Measurements from ENCODE around the gene SCMH1.

SCMH1 gene

DNA sequence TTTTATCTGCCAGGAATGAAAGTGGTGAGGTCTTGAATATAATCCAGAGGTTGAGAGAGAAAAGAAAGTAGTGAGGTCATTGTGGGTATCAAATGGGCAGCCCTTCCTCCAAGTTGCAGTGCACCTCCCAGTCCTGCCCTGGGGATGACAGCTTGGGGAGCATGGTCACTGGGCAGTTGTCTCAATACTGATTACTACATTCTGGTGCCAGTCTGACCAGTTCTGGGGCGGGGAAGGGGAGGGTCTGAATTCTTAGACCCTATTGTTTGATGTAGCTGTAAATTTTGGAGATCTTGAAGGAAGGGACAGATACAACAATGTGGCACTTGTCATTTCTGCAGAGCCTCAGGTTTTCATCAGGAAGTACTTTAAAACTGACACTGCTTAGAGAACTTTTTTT lies 231.8 kb downstream of the SCMH1 start:
- DNase-seq (ENCODE audit: low read depth in 1 of 2, low spot score in 1 of 2) = no peak

GRCh38 chr1:41009466-41009865 lies 232.6 kb downstream of the SCMH1 start:
- no peak for DNase-seq (ENCODE audit: low read depth in 1 of 2, low spot score in 1 of 2)

- no peak for DNase-seq (ENCODE audit: low read depth in 1 of 2, low spot score in 1 of 2)
These were observed 234.9 kb downstream of the SCMH1 start for GRCh38 chr1:41006942-41007865.

- no peak for DNase-seq (ENCODE audit: low read depth in 1 of 2, low spot score in 1 of 2)
These were observed 236.2 kb downstream of the SCMH1 start for GRCh38 chr1:41005876-41006275.

DNA sequence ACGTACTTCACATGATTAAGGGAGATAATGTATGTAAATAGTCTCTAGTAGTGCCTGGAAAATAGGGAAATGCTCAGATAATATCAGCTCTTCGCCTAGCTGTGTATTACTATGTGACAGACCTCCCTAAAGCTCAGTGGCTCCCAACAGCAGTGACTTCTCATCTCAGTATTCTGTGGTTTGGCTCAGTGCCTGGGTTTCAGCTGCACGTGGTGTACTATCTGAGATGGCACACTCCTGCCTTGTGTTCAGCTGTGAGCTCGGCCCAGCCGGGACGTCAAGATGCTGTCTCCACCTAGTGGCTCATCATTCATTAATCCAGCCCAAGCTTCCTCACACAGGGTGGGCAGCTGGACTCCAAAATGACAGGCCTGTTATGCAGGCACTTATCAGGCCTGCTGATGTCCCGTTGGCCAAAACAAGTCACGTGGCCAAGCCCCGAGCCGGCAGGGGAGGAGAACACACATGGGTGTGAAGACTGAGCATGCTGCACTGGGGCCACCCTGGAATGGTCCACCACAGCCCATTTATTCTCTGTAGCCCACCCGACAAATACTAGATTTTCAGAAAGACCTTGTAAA lies 238.4 kb downstream of the SCMH1 start:
- DNase-seq (ENCODE audit: low read depth in 1 of 2, low spot score in 1 of 2) = peak; percentile 56 to 90

- no peak for DNase-seq (ENCODE audit: low read depth in 1 of 2, low spot score in 1 of 2)
These were observed 238.9 kb downstream of the SCMH1 start for GRCh38 chr1:41003127-41003639.

- no peak for DNase-seq (ENCODE audit: low read depth in 1 of 2, low spot score in 1 of 2)
These were observed 243.4 kb downstream of the SCMH1 start for GRCh38 chr1:40998668-40999067.

DNA sequence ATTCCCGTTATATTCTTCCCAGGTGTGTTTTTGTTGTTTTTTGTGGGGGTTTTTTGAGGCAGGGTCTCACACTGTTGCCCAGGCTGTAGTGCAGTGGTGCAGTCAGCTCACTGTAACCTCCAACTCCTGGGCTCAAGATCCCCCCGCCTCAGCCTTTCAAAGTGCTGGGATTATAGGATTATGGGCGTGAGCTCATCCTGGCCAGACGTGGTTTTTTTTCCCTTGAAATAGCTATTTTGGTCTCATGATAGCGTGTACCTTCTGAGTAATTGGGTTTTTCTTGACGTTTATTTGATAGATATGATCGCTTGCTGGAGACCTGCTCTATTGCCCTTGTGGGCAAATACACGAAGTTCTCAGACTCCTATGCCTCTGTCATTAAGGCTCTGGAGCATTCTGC lies 245.0 kb downstream of the SCMH1 start:
- no peak for DNase-seq (ENCODE audit: low read depth in 1 of 2, low spot score in 1 of 2)

- DNase-seq (ENCODE audit: low read depth in 1 of 2, low spot score in 1 of 2) = no peak
These were observed 253.0 kb downstream of the SCMH1 start for GRCh38 chr1:40989066-40989465.

DNA sequence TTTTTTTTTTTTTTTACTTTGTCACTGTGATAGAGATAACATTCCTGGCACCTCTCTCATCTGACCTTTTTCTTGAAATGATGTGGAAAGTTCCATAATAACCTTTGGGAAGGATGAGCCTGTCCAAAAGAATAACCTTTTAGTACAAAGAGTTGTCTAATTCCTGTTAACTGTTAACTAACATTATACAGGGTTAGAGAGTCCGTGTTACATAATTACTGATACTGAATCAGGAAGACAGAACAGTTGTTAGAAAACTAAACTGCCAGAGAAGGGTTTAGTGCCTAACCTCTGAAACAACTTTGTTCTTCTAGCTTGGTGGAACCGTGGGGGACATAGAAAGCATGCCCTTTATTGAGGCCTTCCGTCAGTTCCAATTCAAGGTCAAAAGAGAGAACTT lies 253.8 kb downstream of the SCMH1 start:
- DNase-seq (ENCODE audit: low read depth in 1 of 2, low spot score in 1 of 2) = no peak

DNA sequence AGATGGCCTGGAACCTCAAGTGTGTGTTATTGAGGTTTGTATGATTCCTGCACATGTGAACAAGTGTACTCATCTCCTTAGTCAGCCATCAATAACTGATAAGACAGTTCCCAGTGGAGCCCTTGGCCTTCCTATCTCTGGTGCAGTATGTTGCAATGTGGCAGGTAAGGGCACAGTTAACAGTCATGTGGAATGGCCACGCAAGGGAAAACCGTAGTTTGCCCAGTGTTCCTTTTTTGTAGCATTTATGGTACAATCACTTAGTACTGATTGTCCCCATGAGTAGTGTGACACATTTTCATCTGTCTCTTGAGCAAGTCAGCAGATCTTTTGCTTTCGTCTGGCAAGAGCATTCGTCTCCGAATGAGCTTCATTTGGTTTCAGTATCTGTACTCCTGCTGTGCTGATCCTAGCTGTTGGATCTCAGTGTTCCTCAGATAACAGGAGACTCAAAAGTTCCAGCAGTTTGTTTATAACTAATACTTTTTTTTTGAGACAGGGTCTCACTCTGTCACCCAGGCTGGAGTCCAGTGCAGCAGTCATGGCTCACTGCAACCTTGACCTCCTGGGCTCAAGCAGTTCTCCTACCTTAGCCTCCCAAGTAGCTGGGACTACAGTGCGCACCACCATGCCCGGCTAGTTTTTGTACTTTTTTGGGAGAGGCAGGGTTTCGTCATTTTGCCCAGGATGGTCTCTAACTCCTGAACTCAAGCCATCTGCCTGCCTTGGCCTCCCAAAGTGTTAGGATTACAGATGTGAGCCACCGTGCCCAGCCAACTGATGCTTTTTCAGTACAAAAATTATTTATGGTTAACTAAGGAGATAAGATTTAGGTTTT lies 254.4 kb downstream of the SCMH1 start:
- DNase-seq (ENCODE audit: low read depth in 1 of 2, low spot score in 1 of 2) = no peak

- no peak for DNase-seq (ENCODE audit: low read depth in 1 of 2, low spot score in 1 of 2)
These were observed 255.2 kb downstream of the SCMH1 start for GRCh38 chr1:40986956-40987355.

DNA sequence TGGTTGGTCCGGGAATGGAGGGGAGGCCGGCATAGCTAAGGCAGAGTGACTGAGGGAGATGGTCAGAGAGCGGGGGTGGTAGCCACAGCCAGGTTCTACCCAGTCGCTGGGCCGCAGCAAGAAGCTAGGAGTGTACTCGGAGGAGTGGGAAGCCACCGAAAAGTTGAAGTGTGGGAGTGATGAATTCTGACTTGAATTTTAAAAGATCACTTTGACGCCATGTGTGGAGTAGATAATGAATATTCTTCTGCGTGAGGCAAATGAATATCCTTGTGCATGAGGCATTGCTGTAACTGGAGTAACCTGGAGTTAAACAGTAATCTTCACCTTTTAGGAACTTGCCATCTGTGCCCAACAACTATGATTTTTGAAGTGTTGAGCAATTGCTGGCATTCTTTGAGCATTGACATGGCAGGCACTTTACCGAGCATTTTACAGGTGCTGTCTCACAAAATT lies 255.8 kb downstream of the SCMH1 start:
- no peak for DNase-seq (ENCODE audit: low read depth in 1 of 2, low spot score in 1 of 2)

DNA sequence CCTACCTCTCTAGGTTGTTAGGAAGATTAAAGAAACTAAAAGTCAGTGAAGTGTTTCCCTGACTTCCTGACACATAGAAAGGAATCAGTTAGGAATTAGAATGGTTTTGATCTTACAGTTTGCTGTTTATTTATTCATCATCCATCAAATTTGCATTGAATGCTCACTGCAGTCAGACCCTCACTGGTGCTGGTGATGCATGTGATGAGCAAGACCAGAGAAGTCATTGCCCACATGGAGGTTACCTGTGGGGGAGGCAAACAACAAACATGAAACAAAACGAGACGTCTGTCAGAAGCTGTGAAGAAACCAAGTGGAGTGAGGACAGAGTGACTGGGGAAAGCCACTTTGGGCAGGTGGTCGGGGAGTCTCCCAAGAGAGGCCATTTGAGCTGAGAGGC lies 256.2 kb downstream of the SCMH1 start:
- DNase-seq (ENCODE audit: low read depth in 1 of 2, low spot score in 1 of 2) = no peak

DNA sequence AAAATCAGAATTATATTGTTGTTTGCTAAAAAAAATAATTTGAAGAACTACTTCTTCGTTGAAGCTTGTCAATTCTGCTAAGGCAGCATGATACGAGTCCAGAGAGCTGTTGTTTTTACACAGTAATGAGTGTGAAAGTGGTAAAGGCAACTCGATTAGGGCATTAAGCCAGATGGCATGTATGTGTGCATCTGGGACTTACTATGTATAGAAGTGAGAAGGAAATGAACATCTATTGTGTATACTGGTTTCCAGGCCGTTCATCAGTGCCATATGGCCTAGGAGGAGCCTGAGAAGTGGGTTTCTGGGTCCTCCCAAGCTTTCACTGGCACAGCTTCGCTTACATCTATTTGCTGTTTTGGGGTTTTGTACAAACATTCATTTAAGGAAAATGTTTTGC lies 256.9 kb downstream of the SCMH1 start:
- DNase-seq (ENCODE audit: low read depth in 1 of 2, low spot score in 1 of 2) = no peak

DNA sequence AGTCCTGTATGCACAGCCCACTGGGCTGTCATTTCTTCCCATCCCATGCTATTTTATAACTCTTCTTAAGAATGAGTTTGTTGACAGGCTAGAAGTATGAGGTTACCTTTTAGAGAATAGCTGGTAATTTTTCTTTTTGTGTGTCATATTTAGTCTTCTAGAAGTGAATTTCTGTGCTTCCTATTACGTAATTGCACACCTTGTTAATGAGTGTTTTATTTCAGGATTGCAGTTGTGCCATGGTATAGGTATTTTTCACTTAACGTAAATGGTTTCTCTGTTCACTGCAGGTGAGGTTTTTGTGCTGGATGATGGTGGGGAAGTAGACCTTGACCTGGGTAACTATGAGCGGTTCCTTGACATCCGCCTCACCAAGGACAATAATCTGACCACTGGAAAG lies 257.6 kb downstream of the SCMH1 start:
- no peak for DNase-seq (ENCODE audit: low read depth in 1 of 2, low spot score in 1 of 2)

GRCh38 chr1:40984066-40984465 lies 258.0 kb downstream of the SCMH1 start:
- DNase-seq (ENCODE audit: low read depth in 1 of 2, low spot score in 1 of 2) = no peak

GRCh38 chr1:40983286-40983685 lies 258.8 kb downstream of the SCMH1 start:
- DNase-seq (ENCODE audit: low read depth in 1 of 2, low spot score in 1 of 2) = no peak

DNA sequence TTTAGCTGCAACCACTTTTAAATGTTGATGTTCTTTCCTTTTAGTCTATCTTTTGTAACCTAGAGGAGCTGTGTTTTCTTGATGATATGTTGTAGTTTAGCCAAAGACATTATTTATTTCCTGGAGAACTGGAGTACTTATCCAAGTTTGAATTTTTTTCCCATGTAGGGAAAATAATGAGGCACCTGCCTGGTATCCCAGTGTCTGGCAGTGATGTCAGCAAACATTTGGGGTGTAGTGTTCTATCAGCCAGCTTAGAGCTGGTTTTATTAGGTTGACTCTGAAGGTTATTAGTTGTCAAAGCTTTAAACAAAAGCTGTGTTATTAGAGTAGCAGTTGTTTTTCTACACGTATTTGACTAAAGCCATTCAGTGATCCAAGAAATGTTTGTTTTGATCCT lies 259.4 kb downstream of the SCMH1 start:
- DNase-seq (ENCODE audit: low read depth in 1 of 2, low spot score in 1 of 2) = no peak

GRCh38 chr1:40981691-40982448 lies 260.2 kb downstream of the SCMH1 start:
- DNase-seq (ENCODE audit: low read depth in 1 of 2, low spot score in 1 of 2) = no peak

All from activated CD4-positive, alpha-beta T cell treated with anti-CD3 and anti-CD28 coated beads, Interleukin-2, amount 50 U/mL, for 24 hours (primary cell).